ENCODE measurements around the gene IL27RA.

Gene IL27RA

DNA sequence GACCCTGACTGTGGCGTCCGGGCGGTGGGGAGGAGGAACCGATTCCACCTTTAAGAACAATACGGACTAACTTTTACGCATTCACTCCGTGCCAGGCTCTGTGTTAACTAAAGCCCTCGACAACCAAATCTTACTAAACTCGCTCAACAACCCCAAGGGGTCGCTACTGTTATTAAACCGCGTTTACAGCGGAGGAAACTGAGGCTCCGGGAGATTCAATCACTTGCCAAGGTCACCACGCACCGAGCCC, 57.8 kb downstream of the IL27RA start:
- DNase-seq (ENCODE audit: low read depth): no peak

GRCh38 chr19:14089662-14090508, 58.3 kb downstream of the IL27RA start:
- DNase-seq (ENCODE audit: low read depth): no peak

DNA sequence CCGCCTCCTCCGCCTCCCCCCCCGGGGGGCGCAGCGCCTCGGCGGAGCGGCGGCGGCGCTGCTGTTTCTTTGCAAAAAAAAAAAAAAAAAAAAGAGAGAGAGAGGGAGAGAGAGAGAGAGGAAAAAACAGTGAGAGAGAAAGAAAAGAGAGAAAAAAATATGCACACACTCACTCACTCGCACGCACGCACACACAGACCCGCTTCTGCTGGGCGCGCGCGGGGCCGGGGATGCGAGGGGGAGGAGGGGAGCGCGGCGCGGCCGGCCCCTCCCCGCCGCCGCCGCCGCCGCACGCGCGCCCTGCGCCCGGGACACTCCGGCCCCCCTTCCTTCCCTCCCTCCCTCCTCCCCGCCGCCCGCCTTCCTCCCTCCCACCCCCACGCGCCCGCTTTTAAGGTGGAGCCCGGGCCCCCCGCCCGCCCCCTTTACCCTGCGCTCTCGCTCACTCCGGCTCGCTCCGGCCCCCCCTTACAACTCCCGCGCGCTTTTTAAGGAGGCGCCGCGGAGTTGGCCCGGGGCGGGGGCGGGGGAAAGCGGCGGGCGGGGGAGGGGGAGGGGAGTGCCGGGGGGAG, 59.0 kb downstream of the IL27RA start, which contains the start of gene SAMD1:
SAMD1 (minus strand) TSS at position 243 of the 572 bp plus-strand sequence.
- peak; percentile 73 for DNase-seq (ENCODE audit: low read depth)

DNA sequence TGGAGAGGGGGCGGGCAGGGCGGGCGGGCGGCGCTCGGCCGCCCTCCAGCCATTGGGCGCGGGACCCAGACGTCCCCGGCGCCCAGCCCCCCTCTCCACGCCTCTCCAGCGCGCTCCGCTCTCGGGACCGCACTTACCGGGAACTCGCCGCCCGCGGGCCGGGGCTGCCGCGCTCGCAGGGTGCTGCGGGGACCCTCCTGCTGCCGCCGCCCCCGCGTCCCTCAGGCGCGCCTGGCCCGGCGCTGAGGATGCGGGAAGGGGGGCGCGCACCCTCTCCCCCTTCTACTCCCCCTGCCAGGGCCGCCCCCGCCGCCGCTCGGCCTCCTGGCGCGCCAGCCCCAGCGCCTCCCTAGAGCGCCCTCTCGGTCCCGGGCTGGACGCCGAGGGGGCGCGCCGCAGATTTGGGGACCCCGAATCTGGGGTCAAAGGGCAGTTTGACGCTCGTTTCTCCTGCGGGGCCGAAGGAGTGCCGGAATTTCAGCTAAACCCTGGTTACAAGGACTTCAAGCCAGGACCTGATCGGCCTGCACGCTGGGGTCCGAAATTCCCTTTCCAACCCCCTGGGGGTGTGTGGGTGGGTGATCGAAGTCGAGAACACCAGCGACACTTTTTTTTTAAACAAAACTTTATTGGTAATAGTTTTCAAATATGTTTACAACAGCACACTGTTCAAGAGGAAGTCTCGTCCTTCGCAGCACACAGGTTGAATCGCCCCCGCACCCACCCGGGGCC, 59.7 kb downstream of the IL27RA start:
- DNase-seq (ENCODE audit: low read depth): no peak

- DNase-seq (ENCODE audit: low read depth): no peak
Measured at GRCh38 chr19:14091813-14092462, 60.4 kb downstream of the IL27RA start.

GRCh38 chr19:14093117-14093823, 61.7 kb downstream of the IL27RA start:
- no peak for DNase-seq (ENCODE audit: low read depth)

DNA sequence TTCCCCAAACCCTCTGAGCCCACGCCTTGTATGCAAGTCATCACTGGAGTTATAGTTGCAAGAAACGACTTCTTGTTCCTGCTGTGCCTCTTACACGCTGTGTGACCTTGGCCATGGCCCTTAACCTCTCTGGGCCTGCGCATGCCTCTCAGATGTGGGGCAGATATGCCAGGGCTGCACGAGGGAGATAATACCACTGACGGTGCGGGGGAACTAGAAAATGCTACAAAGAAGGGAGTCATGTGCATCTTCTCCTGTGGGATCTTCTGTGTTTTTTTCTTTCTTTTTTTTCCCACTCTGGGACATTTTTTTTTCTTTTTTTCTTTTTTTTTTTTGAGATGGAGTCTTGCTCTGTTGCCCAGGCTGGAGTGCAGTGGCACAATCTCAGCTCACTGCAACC, 63.3 kb downstream of the IL27RA start:
- DNase-seq (ENCODE audit: low read depth): no peak

GRCh38 chr19:14096272-14096992, 64.9 kb downstream of the IL27RA start:
- DNase-seq (ENCODE audit: low read depth): no peak

- DNase-seq (ENCODE audit: low read depth): no peak
Measured at GRCh38 chr19:14097532-14098151, 66.1 kb downstream of the IL27RA start.

DNA sequence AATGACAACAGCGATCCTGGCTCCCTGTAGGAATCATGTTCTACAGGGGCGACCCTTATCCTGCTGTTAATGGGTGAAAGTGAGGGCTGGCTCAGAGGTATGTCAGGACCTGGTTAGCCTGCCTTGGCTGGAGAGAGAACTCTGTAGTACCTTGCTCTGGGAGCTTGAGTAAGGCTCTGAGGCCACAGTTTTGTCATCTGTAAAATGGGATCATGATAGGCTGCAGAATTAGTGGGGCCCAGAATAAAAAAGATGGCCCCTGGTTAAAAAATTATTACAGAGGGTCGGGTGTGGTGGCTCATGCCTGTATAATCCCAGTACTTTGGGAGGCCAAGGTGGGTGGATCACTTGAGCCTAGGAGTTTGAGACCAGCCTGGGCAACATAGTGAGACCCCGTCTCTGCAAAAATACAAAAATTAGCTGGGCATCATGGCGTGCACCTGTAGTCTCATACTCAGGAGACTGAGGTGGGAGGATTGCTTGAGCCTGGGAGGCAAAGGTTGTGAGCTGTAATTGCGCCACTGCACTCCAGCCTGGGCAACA, 69.5 kb downstream of the IL27RA start:
- DNase-seq (ENCODE audit: low read depth): no peak

DNA sequence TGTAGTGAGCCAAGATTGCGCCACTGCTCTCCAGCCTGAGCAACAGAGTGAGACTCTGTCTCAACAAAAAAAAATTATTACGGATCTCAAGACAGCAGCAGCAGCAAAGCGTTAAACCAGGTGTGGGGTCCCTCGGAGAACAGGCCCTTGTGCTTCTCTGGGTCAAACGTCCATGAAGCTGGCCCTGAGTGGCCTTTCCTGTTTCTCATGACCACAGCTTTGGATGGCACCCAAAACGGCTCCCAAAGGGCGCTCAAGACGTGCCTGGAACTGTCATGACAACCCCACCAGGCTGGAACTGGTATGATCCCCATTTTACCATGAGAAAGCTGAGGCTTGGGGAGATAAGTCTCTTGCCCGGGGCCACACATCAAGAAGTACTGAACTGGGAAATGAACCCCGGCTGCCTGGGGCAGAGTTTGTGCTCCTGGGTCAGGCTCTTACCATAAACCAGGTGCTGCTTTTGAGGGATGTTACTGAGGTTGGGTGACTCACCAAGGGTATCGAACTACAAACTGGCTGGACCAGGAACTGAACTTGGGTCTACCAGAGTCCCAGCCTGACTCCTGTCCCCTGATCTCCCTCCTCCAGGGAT, 70.6 kb downstream of the IL27RA start:
- no peak for DNase-seq (ENCODE audit: low read depth)

- no peak for DNase-seq (ENCODE audit: low read depth)
Measured at GRCh38 chr19:14102756-14103155, 71.2 kb downstream of the IL27RA start.

Data from fibroblast of the conjunctiva (primary cell).